Gastrocnemius medialis (tissue), 4 donors: Measurements from ENCODE around the gene TMEM150B. TPM values are rescaled to one million over a fixed set of nuclear protein-coding genes. Genes with fewer than 3 reads are reported as not detected.

ENCODE experiments used
- ATAC-seq, 2 donors: fragments of 150-250 bp; one replicate each; pipeline ENCODE4 v1.9.1; 2016
- DNase-seq, 2 donors: peaks; one replicate each; pipeline ENCODE4 v3.0.0-alpha.2; 2019
- H3K27ac ChIP-seq, 4 donors: fragments of 200-600 bp; sonication (generic); 1 replicate in 1 of 4; 2 replicates in 3 of 4; pipeline ENCODE4 v1.5.1; 2016 to 2018; ENCODE audit warnings: mild to moderate bottlenecking in 2 of 4, moderate library complexity in 1 of 4
- H3K27me3 ChIP-seq, 3 donors: fragments of 200-600 bp; sonication (generic) in 2 of 3; 1 replicate in 1 of 3; 2 replicates in 2 of 3; pipeline versions ENCODE4 v1.5.1 to v1.6.0; 2016 to 2019; ENCODE audit warnings: mild to moderate bottlenecking in 1 of 3, moderate library complexity in 1 of 3
- H3K36me3 ChIP-seq, 2 donors: fragments of 200-600 bp; sonication (generic) in 1 of 2; one replicate each; pipeline ENCODE4 v1.5.1; 2017 to 2018
- H3K4me1 ChIP-seq, 2 donors: fragments of 200-600 bp; sonication (generic) in 1 of 2; one replicate each; pipeline ENCODE4 v1.5.1; 2016 to 2017; ENCODE audit warnings: mild to moderate bottlenecking in 2 of 2
- H3K4me3 ChIP-seq, 4 donors: fragments of 200-600 bp; sonication (generic) in 3 of 4; 1 replicate in 1 of 4; 2 replicates in 3 of 4; pipeline ENCODE4 v1.5.1; 2016 to 2019; ENCODE audit warnings: mild to moderate bottlenecking in 2 of 4
- H3K9me3 ChIP-seq, 3 donors: fragments of 200-600 bp; sonication (generic) in 2 of 3; 1 replicate in 1 of 3; 2 replicates in 2 of 3; pipeline ENCODE4 v1.5.1; 2016 to 2019
- POLR2A ChIP-seq, 2 donors: fragments of 450-650 bp; IDR thresholded peaks; one replicate each; pipeline ENCODE4 v1.6.1; 2017; ENCODE audit warnings: antibody characterized with exemption in 2 of 2, mild to moderate bottlenecking in 2 of 2, moderate library complexity in 2 of 2
- in situ Hi-C, 4 donors: fragments of 200-750 bp; cut with MboI; loops; one replicate each; pipeline versions ENCODE4 v1.15.0 to v1.8.0; 2017; ENCODE audit warnings: low sequenced_read_pairs in 4 of 4
- intact Hi-C: fragments of 100-400 bp; cut with DNase I; formaldehyde crosslinking; loops from one replicate; pipeline ENCODE4 v1.15.1; 2023; ENCODE audit warnings: low total_unique reads
- total RNA-seq, 4 donors: library from RNA; depleted of rRNA; stranded (reverse); fragments of >200 nt; gene quantifications; one replicate each; pipeline versions ENCODE4 v1.1.0 to v1.2.3, GENCODE V29; 2016
- TF ChIP-seq, protein P1 (sequence below), 5 experiments: fragments of 450-650 bp in 3 of 5; fragments of 200-600 bp in 2 of 5; sonication (generic) in 2 of 5; IDR thresholded peaks in 4 of 5; conservative IDR thresholded peaks in 1 of 5; 1 replicate in 4 of 5; 2 replicates in 1 of 5; pipeline ENCODE4 v1.5.1; 2016 to 2019; ENCODE audit warnings: antibody characterized with exemption in 5 of 5, mild to moderate bottlenecking in 3 of 5, moderate library complexity in 3 of 5

TMEM150B gene
- total RNA-seq, 4 donors from 2014 or later: 0.40 to 3.3 TPM; not detected in 2

DNA sequence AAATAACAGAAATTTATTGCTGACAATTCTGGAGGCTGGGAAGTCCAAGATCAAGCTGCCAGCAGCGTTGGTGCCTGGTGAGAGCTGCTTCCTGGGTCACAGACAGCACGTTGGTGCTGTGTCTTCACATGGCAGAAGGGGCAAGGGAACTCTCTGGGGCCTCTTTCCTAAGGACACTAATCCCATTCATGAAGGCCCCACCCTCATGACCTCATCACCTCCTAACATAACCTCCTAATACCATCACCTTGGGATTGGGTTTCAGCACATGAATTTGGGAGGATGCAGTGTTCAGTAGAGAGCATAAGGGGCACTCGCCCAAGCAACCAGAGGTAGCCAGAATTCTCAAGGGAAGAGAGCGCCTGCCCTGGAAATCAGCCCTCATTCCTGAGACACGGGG is 15.7 kb downstream of the TMEM150B start:
- Histone ChIP-seq H3K9me3 (no peaks in the 10 kb centered on the region), H3K36me3 (no peaks in the 10 kb centered on the region), H3K4me3 (no peak overlapping the region), H3K4me1 (no peaks in the 10 kb centered on the region), H3K27ac (no peak overlapping the region), H3K27me3 (no peaks in the 10 kb centered on the region)
- in situ Hi-C loops: no loop called here
- DNase-seq (no peak), ATAC-seq (no peak)
- no peak for TF ChIP-seq POLR2A (IDR thresholded peaks at IDR 0.05)
- TF ChIP-seq, protein P1, sequence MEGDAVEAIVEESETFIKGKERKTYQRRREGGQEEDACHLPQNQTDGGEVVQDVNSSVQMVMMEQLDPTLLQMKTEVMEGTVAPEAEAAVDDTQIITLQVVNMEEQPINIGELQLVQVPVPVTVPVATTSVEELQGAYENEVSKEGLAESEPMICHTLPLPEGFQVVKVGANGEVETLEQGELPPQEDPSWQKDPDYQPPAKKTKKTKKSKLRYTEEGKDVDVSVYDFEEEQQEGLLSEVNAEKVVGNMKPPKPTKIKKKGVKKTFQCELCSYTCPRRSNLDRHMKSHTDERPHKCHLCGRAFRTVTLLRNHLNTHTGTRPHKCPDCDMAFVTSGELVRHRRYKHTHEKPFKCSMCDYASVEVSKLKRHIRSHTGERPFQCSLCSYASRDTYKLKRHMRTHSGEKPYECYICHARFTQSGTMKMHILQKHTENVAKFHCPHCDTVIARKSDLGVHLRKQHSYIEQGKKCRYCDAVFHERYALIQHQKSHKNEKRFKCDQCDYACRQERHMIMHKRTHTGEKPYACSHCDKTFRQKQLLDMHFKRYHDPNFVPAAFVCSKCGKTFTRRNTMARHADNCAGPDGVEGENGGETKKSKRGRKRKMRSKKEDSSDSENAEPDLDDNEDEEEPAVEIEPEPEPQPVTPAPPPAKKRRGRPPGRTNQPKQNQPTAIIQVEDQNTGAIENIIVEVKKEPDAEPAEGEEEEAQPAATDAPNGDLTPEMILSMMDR (IDR thresholded peaks at IDR 0.05 in 4 of 5, conservative IDR thresholded peaks at IDR 0.05 in 1 of 5): no peak
- intact Hi-C loops: no loop called here

DNA sequence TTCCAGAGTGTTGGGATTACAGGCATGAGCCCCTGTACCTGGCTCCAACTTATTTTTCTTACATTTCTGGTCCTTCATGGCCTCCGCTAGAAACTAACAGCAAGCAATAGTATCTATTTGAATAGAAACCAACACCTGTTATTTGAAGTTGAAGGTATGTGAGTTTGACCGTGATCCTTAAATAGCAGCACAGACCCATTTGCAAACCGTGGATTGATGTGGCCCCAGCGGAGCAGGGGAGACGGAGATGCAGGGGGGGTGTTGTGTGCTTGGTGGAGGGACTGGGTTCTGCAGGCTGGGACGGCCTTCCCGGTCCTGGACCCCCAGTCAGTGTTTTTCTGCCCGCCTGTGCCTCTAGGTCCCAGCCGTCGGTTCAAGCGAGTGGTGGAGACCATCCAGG is 16.9 kb downstream of the TMEM150B start:
- in situ Hi-C loops (no loop called here), intact Hi-C loops (no loop called here)
- Histone ChIP-seq H3K27ac (no peak overlapping the region), H3K4me3 (no peak overlapping the region), H3K27me3 (no peaks in the 10 kb centered on the region), H3K36me3 (no peaks in the 10 kb centered on the region), H3K9me3 (no peaks in the 10 kb centered on the region), H3K4me1 (no peaks in the 10 kb centered on the region)
- no peak for DNase-seq
- TF ChIP-seq POLR2A (IDR thresholded peaks at IDR 0.05): no peak
- TF ChIP-seq, protein P1 (IDR thresholded peaks at IDR 0.05 in 4 of 5, conservative IDR thresholded peaks at IDR 0.05 in 1 of 5): no peak
- ATAC-seq: no peak

DNA sequence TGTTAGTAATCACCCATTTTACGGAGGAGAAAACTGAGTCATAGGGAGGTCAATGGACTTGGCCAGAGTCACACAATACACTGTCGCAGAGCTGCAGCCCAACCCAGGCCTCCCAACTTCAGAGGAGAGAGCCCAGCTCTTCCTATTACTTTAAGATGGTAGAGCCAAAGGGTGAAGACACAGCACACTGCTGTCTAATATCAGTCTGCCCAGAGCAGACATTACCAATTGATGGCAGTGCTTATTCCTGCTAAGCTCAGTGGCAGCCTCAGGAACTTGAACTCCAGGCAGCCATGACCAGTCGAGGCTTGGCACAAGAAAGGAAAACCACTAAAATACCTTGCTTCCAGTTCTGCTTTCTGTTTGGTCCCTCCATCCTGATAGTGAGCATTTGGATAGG is 18.4 kb downstream of the TMEM150B start:
- Histone ChIP-seq H3K4me1 (no peaks in the 10 kb centered on the region), H3K27me3 (no peaks in the 10 kb centered on the region), H3K36me3 (no peaks in the 10 kb centered on the region), H3K27ac (no peak overlapping the region), H3K9me3 (no peaks in the 10 kb centered on the region), H3K4me3 (no peak overlapping the region)
- TF ChIP-seq, protein P1 (IDR thresholded peaks at IDR 0.05 in 4 of 5, conservative IDR thresholded peaks at IDR 0.05 in 1 of 5): no peak
- no peak for TF ChIP-seq POLR2A (IDR thresholded peaks at IDR 0.05)
- DNase-seq: no peak
- in situ Hi-C loops: no loop called here
- intact Hi-C loops: no loop called here
- ATAC-seq: no peak

DNA sequence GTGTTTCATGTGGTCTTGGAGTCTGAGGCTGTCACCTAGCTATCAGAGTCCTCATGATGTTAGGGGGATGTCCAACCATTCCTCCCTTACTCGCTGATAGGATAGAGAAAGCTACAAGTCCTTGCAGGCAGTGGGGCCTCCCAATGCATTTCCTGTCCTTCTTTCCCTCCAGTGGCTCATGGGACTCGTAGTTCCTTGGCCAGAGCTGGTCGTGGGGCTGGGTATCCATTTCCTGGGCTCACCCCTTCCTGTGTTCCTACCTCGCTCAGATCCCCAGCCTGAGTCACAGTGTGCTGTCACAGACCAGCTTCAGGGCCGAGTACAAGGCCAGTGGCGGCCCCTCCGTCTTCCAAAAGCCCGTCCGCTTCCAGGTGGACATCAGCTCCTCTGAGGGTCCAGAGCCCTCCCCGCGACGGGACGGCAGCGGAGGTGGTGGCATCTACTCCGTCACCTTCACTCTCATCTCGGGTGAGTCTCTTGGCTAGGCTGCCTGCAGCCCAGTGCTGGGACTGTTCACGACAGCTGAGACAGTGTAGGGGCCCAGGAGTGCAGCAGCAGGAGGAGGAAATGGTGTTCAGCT is 19.1 kb downstream of the TMEM150B start:
- no peak for TF ChIP-seq POLR2A (IDR thresholded peaks at IDR 0.05)
- TF ChIP-seq, protein P1 (IDR thresholded peaks at IDR 0.05 in 4 of 5, conservative IDR thresholded peaks at IDR 0.05 in 1 of 5): no peak
- H3K27me3 ChIP-seq: no peaks in the 10 kb centered on the region
- H3K36me3 ChIP-seq: no peaks in the 10 kb centered on the region
- H3K4me1 ChIP-seq: peaks cover 0 to 4% of the 10 kb centered on the region in 2 donors
- DNase-seq (no peak), ATAC-seq (no peak)
- no peak overlapping the region for H3K27ac ChIP-seq
- intact Hi-C loops (no loop called here), in situ Hi-C loops (no loop called here)
- H3K4me3 ChIP-seq: no peak overlapping the region
- H3K9me3 ChIP-seq: no peaks in the 10 kb centered on the region

DNA sequence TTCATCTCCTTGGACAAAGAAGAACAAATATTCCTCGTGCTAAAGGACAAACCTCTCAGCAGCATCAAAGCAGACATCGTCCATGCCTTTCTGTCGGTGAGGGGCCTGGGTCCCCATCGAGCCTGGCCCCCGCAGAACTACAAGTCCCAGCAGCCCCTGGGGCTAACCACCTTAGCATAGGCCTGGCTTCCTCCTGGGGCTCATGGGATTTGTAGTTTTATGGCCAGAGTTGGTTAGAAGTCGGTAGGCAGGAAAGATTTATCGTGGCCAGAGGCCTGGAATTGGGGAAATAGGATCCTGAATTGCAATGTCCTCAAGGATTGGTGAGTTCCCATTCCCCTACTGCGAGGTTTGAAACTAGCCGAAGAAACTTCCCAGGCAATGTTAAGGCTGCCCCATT is 19.6 kb downstream of the TMEM150B start:
- in situ Hi-C loops (no loop called here), intact Hi-C loops (no loop called here)
- Histone ChIP-seq H3K4me1 (peaks cover 0 to 4% of the 10 kb centered on the region in 2 donors), H3K36me3 (no peaks in the 10 kb centered on the region), H3K27ac (no peak overlapping the region), H3K9me3 (no peaks in the 10 kb centered on the region), H3K27me3 (no peaks in the 10 kb centered on the region), H3K4me3 (no peak overlapping the region)
- DNase-seq (peak; percentile 24 to 38), ATAC-seq (peak; percentile 62 to 70)
- no peak for TF ChIP-seq POLR2A (IDR thresholded peaks at IDR 0.05)
- TF ChIP-seq, protein P1 (IDR thresholded peaks at IDR 0.05 in 4 of 5, conservative IDR thresholded peaks at IDR 0.05 in 1 of 5): no peak
